BJ (cell line): ENCODE results near the gene MAMSTR. TPM values are rescaled to one million over a fixed set of nuclear protein-coding genes. Genes with fewer than 3 reads are reported as not detected.
A peak's percentile ranks its signal among the peaks of the same experiment; 100 is the strongest.
"Not testable (repeated sequence)": the region's sequence is repeated elsewhere in the genome, so short reads cannot be mapped to it uniquely, and the experiment has no call there.

Experiments
- CTCF ChIA-PET: fragments of 350-600 bp; formaldehyde crosslinking; extraction: SDS; loops from one replicate; lab custom pipeline; 2021; ENCODE audit warnings: antibody characterized with exemption, inconsistent platforms; lab: Yijun Ruan, JAX
- POLR2A ChIA-PET: fragments of 300-600 bp; sonication (Branson Sonifier 250); formaldehyde crosslinking; extraction: SDS; loops from one replicate; lab custom pipeline; 2021; ENCODE audit warnings: antibody characterized with exemption; lab: Charles Lee
- DNase-seq: peaks from one replicate; pipeline ENCODE4 v3.0.0-alpha.2; 2011; ENCODE audit warnings: low read depth
- H3K27me3 ChIP-seq: 2 replicates; pipeline ENCODE4 v1.6.0; 2011; ENCODE audit warnings: low read length; ENCODE audit not compliant: control insufficient read depth, insufficient read depth
- H3K36me3 ChIP-seq: 2 replicates; pipeline ENCODE4 v1.5.1; 2011; ENCODE audit warnings: low read length; ENCODE audit not compliant: control insufficient read depth, insufficient read depth
- H3K4me3 ChIP-seq: 2 replicates; pipeline ENCODE4 v1.5.1; 2011; ENCODE audit warnings: low read depth, mild to moderate bottlenecking, control low read depth, low read length
- CTCF ChIP-seq: IDR thresholded peaks from 2 replicates; pipeline ENCODE4 v1.5.1; 2011; ENCODE audit warnings: low read depth, mild to moderate bottlenecking, control low read depth, inconsistent platforms, low read length, moderate library complexity; ENCODE audit not compliant: insufficient read depth
- polyA minus RNA-seq: library from RNA; depleted of rRNA, polyadenylated mRNA; stranded (reverse); fragments of >200 nt; gene quantifications from 2 replicates; pipeline ENCODE4 v1.2.3, GENCODE V29; 2011; rRNA and poly(A)+ RNA removed
- polyA plus RNA-seq: library from polyadenylated mRNA; depleted of rRNA; stranded (reverse); fragments of >200 nt; gene quantifications from 2 replicates; pipeline ENCODE4 v1.2.3, GENCODE V29; 2011; rRNA removed

Gene MAMSTR
- 0.86 and 1.5 TPM in 2 replicates for polyA plus RNA-seq
- 1.1 and 1.6 TPM in 2 replicates for polyA minus RNA-seq

- Histone ChIP-seq H3K27me3 (no peaks in the 10 kb centered on the region), H3K4me3 (peak within 1 kb of the TSS; percentile 58; the same call in 1 of the 2 replicates), H3K36me3 (no peaks in the 10 kb centered on the region)
- CTCF ChIA-PET, result no interaction called here
- no peak for TF ChIP-seq CTCF
- POLR2A ChIA-PET, result no interaction called here
- no peak for DNase-seq
These were observed at the start of gene MAMSTR for GRCh38 chr19:48719263-48720171. Gene MAMSTR (minus strand): TSS chr19:48719725. CDS start chr19:48719031, 694 bp downstream.

GRCh38 chr19:48768994-48769713 lies 49.6 kb upstream of the MAMSTR start:
- DNase-seq, result no peak
- CTCF ChIA-PET, result interaction anchor here (1.2 kb wide), 1 partner anchor 19 kb away, joined by 3 read pairs; no protein-coding TSS in a partner anchor
- TF ChIP-seq CTCF, result no peak

GRCh38 chr19:48768171-48768753 lies 48.7 kb upstream of the MAMSTR start:
- DNase-seq, H3K4me3 ChIP-seq, H3K36me3 ChIP-seq, H3K27me3 ChIP-seq, CTCF ChIA-PET, POLR2A ChIA-PET: not testable (repeated sequence)

More at GRCh38 chr19:48768994-48769713, 49.6 kb upstream of the MAMSTR start:
- Histone ChIP-seq H3K27me3 (peaks cover 4% of the 10 kb centered on the region; the same call in 1 of the 2 replicates), H3K36me3 (no peaks in the 10 kb centered on the region), H3K4me3 (no peak overlapping the region)
- POLR2A ChIA-PET, result no interaction called here

GRCh38 chr19:48765816-48766215 lies 46.3 kb upstream of the MAMSTR start:
- POLR2A ChIA-PET, CTCF ChIA-PET, H3K4me3 ChIP-seq, H3K27me3 ChIP-seq, H3K36me3 ChIP-seq, DNase-seq: not testable (repeated sequence)

GRCh38 chr19:48760504-48761205 lies 41.1 kb upstream of the MAMSTR start:
- no peak overlapping the region for H3K4me3 ChIP-seq
- DNase-seq, result no peak
- TF ChIP-seq CTCF, result no peak
- no peaks in the 10 kb centered on the region for H3K36me3 ChIP-seq
- ChIA-PET POLR2A (interaction anchor here (0.6 kb wide), 1 partner anchor 25 kb away, joined by 4 read pairs; no protein-coding TSS in a partner anchor), CTCF (interaction anchor here (0.5 to 1.4 kb wide), 3 partner anchors 10 to 82 kb away, joined by 3 read pairs; no protein-coding TSS in a partner anchor)
- peaks cover 4% of the 10 kb centered on the region for H3K27me3 ChIP-seq
